HG02884 (cell line): ENCODE measurements around the gene SLC2A8.

ENCODE experiments used
- ATAC-seq: cut with Tn5 transposase; IDR thresholded peaks from one replicate; pipeline ENCODE4 v1.9.1; 2021; ENCODE audit warnings: mild to moderate bottlenecking, moderate library complexity; ENCODE audit not compliant: unreplicated experiment

The SLC2A8 gene

GRCh38 chr9:127396808-127397645 lies at the start of gene SLC2A8:
SLC2A8 (plus strand) TSS chr9:127397169; CDS start chr9:127397231, 62 bp downstream.
- peak; percentile 95 for ATAC-seq

GRCh38 chr9:127347831-127348776 lies 48.9 kb upstream of the SLC2A8 start:
- ATAC-seq: no peak

- ATAC-seq: no peak
These were observed 47.4 kb upstream of the SLC2A8 start for GRCh38 chr9:127349483-127350113.

GRCh38 chr9:127351182-127352166 lies 45.5 kb upstream of the SLC2A8 start:
- ATAC-seq: no peak

- ATAC-seq: no peak
These were observed 43.1 kb upstream of the SLC2A8 start for GRCh38 chr9:127353882-127354281.

GRCh38 chr9:127356906-127357305 lies 40.1 kb upstream of the SLC2A8 start:
- no peak for ATAC-seq

GRCh38 chr9:127358023-127358535 lies 38.9 kb upstream of the SLC2A8 start:
- ATAC-seq: no peak

- ATAC-seq: no peak
These were observed 38.2 kb upstream of the SLC2A8 start for GRCh38 chr9:127358770-127359169.

GRCh38 chr9:127360250-127360649 lies 36.7 kb upstream of the SLC2A8 start:
- no peak for ATAC-seq

GRCh38 chr9:127360829-127361228 lies 36.1 kb upstream of the SLC2A8 start:
- ATAC-seq: no peak

- ATAC-seq: no peak
These were observed 35.4 kb upstream of the SLC2A8 start for GRCh38 chr9:127361561-127361960.

- no peak for ATAC-seq
These were observed 34.1 kb upstream of the SLC2A8 start for GRCh38 chr9:127362829-127363228.

- no peak for ATAC-seq
These were observed 31.5 kb upstream of the SLC2A8 start for GRCh38 chr9:127365461-127365860.

- ATAC-seq: no peak
These were observed 30.4 kb upstream of the SLC2A8 start for GRCh38 chr9:127366594-127366993.

- no peak for ATAC-seq
These were observed 28.0 kb upstream of the SLC2A8 start for GRCh38 chr9:127368852-127369402.

GRCh38 chr9:127369428-127369827 lies 27.5 kb upstream of the SLC2A8 start:
- no peak for ATAC-seq

- ATAC-seq: no peak
These were observed 26.8 kb upstream of the SLC2A8 start for GRCh38 chr9:127370147-127370579.

GRCh38 chr9:127370672-127371648 lies 26.0 kb upstream of the SLC2A8 start:
- no peak for ATAC-seq
